ENCODE data around the gene ALG13.
"Not testable (repeated sequence)": the region's sequence is repeated elsewhere in the genome, so short reads cannot be mapped to it uniquely, and the experiment has no call there.

Gene ALG13

DNA sequence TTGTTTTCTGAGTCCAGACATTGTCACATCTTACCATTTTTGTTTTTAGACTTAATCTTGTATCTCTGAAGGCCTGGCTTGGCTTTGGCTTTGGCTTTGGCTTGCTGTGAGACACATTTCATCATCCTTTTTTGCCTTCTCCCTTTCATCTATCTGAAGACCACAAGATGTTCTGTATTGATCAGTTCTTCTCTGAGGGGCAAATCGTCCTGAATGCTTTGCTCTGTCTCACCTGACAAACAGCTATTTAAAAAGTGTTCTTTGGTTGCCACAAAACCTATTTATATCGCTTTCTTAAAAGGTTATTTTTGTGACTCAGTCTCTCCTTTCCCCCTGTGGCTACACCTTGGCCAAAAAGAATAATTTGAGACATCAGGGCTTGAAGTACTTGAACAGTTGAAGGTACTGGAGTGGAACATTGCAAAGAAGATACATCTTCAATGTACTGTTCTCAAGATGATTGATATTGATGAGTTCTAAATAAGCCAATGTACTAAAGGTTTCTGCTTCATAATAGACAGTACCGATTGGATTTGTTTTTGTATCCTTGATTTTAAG lies 80.7 kb downstream of the ALG13 start:
- no peak for DNase-seq

DNA sequence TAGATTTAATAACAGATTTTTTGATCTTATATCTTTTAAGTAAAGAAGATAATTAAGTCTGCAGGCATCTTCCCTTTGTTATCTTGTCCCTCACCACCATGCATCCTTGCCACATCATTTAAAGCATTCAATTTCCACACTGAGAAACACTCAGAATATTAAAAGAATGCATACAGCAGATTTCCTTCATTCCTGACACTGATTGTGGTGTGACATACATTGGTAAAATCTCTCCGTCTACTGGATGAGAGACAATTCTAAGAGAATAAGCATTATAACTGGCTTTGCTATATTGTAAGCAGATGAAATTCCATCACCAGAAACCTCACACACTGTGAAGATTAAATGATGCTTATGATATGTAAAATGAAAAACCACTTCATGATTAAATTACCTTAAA lies 97.6 kb downstream of the ALG13 start:
- DNase-seq, result no peak

DNA sequence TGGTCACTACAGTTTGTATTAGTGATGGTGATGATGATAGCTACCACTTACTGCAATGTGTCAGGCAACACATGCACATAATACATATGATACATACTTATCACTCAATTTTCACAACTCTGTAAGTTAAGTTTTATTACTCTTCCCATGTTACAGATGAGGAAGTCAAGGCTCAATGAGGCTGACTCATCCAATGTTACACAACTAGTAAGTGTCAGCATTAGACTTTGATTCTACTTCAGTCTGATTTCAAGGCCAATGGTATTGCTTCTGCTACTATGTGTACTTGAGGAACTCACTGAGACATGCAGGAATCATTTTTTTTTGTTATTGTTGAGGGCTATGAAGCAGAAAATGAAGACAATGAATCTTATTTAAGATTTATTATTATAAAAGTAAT lies 98.6 kb downstream of the ALG13 start:
- no peak for DNase-seq

DNA sequence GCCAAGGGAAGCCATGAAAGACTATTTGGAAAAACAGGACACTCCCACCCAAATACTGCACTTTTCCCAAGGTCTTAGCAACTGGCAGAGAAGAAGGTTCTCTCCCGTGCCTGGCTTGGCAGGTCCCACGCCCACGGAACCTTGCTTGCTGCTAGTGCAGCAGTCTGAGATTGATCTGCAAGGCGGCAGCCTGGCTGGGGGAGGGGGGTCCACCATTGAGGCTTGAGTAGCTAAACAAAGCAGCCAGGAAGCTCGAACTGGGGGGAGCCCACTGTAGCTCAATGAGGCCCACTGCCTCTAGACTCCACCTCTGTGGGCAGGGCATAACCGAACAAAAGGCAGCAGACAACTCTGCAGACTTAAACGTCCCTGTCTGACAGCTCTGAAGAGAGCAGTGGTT lies 103.7 kb downstream of the ALG13 start:
- DNase-seq, result no peak

DNA sequence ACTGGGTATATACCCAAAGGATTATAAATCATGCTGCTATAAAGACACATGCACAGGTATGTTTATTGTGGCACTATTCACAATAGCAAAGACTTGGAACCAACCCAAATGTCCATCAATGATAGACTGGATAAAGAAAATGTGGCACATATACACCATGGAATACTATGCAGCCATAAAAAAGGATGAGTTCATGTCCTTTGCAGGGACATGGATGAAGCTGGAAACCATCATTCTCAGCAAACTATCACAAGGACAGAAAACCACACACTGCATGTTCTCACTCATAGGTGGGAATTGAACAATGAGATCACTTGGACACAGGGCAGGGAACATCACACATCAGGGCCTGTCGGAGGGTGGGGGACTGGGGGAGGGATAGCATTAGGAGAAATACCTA lies 109.1 kb downstream of the ALG13 start:
- DNase-seq, result not testable (repeated sequence)
